CD4-positive, CD25-positive, alpha-beta regulatory T cell (primary cell): ENCODE data around the gene RNF130. TPM values are rescaled to one million over a fixed set of nuclear protein-coding genes. Genes with fewer than 3 reads are reported as not detected.
"Not testable (repeated sequence)": the region's sequence is repeated elsewhere in the genome, so short reads cannot be mapped to it uniquely, and the experiment has no call there.

Experiments
- ATAC-seq, 2 donors: fragments of 150-1000 bp; cut with Tn5 transposase; one replicate each; pipeline ENCODE4 v1.10.0; 2021; ENCODE audit warnings: low read depth in 2 of 2, moderate number of reproducible peaks in 2 of 2, moderate library complexity in 1 of 2
- DNase-seq, 3 donors: peaks; one replicate each; pipeline versions ENCODE4 v3.0.0 to v3.0.0-alpha.2; 2012 to 2022; ENCODE audit warnings: mixed read lengths in 1 of 3
- H3K27ac ChIP-seq: one replicate; pipeline ENCODE4 v1.7.0; 2013; ENCODE audit warnings: mild to moderate bottlenecking, low read length; ENCODE audit not compliant: insufficient read depth, poor library complexity, severe bottlenecking
- H3K27me3 ChIP-seq: one replicate; pipeline ENCODE4 v1.7.0; 2013; ENCODE audit warnings: low read length; ENCODE audit not compliant: control insufficient read depth, insufficient read depth
- H3K36me3 ChIP-seq: one replicate; pipeline ENCODE4 v1.7.0; 2013; ENCODE audit warnings: mild to moderate bottlenecking, low read length, moderate library complexity; ENCODE audit not compliant: control insufficient read depth, insufficient read depth
- H3K4me1 ChIP-seq: 2 replicates; pipeline ENCODE4 v1.7.0; 2013; ENCODE audit warnings: mild to moderate bottlenecking, low read length; ENCODE audit not compliant: insufficient read depth, control insufficient read depth, poor library complexity, severe bottlenecking
- H3K4me3 ChIP-seq: one replicate; pipeline ENCODE4 v1.7.0; 2013; ENCODE audit warnings: low read depth, mild to moderate bottlenecking, low read length, moderate library complexity
- H3K9me3 ChIP-seq, 2 experiments: 1 replicate in 1 of 2; 2 replicates in 1 of 2; pipeline ENCODE4 v1.7.0; 2013; ENCODE audit warnings: low read length in 2 of 2, mild to moderate bottlenecking in 1 of 2, moderate library complexity in 1 of 2; ENCODE audit not compliant: control insufficient read depth in 2 of 2
- H3K27ac Mint-ChIP-seq, 3 donors: one replicate each; pipeline ENCODE4 v1.8.0; 2020 to 2022; ENCODE audit warnings: mild to moderate bottlenecking in 3 of 3, mixed read lengths in 3 of 3, moderate library complexity in 2 of 3
- H3K27me3 Mint-ChIP-seq: one replicate; pipeline ENCODE4 v1.8.0; 2022; ENCODE audit warnings: mild to moderate bottlenecking, mixed read lengths
- H3K36me3 Mint-ChIP-seq: one replicate; pipeline ENCODE4 v1.8.0; 2020; ENCODE audit warnings: mixed read lengths
- H3K4me1 Mint-ChIP-seq, 4 donors: one replicate each; pipeline ENCODE4 v1.8.0; 2020 to 2022; ENCODE audit warnings: mixed read lengths in 4 of 4, mild to moderate bottlenecking in 1 of 4
- H3K4me3 Mint-ChIP-seq, 4 donors: one replicate each; pipeline ENCODE4 v1.8.0; 2020 to 2022; ENCODE audit warnings: mild to moderate bottlenecking in 4 of 4, mixed read lengths in 4 of 4, moderate library complexity in 3 of 4
- H3K9me3 Mint-ChIP-seq, 7 donors: one replicate each; pipeline ENCODE4 v1.8.0; 2020 to 2022; ENCODE audit warnings: mixed read lengths in 7 of 7, mild to moderate bottlenecking in 3 of 7, moderate library complexity in 2 of 7
- polyA plus RNA-seq, 4 donors: library from polyadenylated mRNA; unstranded; fragments of 300-500 nt; fragmentation: Illumina TruSeq; gene quantifications; one replicate each; pipeline ENCODE4 v1.2.3, GENCODE V29; 2021
- total RNA-seq: library from RNA; stranded (reverse); gene quantifications from one replicate; pipeline ENCODE4 v1.2.3, GENCODE V29; 2022

RNF130 gene
- total and polyA plus RNA-seq, 5 donors from 2014 or later: 3.5 to 10.9 (median 5.6) TPM

GRCh38 chr5:180027459-180028089, 44.0 kb downstream of the RNF130 start:
- Mint-ChIP-seq H3K27ac (no peak overlapping the region), H3K36me3 (peaks cover 13% of the 10 kb centered on the region), H3K9me3 (peaks cover 0 to 1% (median 0%) of the 10 kb centered on the region in 7 donors), H3K4me3 (no peak overlapping the region), H3K4me1 (peaks cover 0 to 2% (median 0%) of the 10 kb centered on the region in 4 donors), H3K27me3 (peaks cover 13% of the 10 kb centered on the region)
- no peaks in the 10 kb centered on the region for H3K36me3 ChIP-seq
- H3K4me3 ChIP-seq: no peak overlapping the region
- H3K27ac ChIP-seq: no peak overlapping the region
- no peaks in the 10 kb centered on the region for H3K9me3 ChIP-seq
- peaks cover 2% of the 10 kb centered on the region for H3K27me3 ChIP-seq
- ATAC-seq: no peak
- DNase-seq: no peak
- no peaks in the 10 kb centered on the region for H3K4me1 ChIP-seq

GRCh38 chr5:180026734-180027458, 44.7 kb downstream of the RNF130 start:
- Mint-ChIP-seq H3K27ac (no peak overlapping the region), H3K27me3 (peaks cover 13% of the 10 kb centered on the region), H3K36me3 (peaks cover 9% of the 10 kb centered on the region), H3K4me1 (peaks cover 0 to 2% (median 0%) of the 10 kb centered on the region in 4 donors), H3K4me3 (no peak overlapping the region), H3K9me3 (no peaks in the 10 kb centered on the region)
- Histone ChIP-seq H3K9me3 (no peaks in the 10 kb centered on the region), H3K36me3 (no peaks in the 10 kb centered on the region), H3K27ac (no peak overlapping the region), H3K4me1 (no peaks in the 10 kb centered on the region), H3K4me3 (no peak overlapping the region), H3K27me3 (peaks cover 2% of the 10 kb centered on the region)
- ATAC-seq (no peak), DNase-seq (no peak)

GRCh38 chr5:180026320-180026719, 45.2 kb downstream of the RNF130 start:
- H3K4me1 ChIP-seq: no peaks in the 10 kb centered on the region
- Mint-ChIP-seq H3K27me3 (peaks cover 13% of the 10 kb centered on the region), H3K36me3 (peaks cover 3% of the 10 kb centered on the region), H3K27ac (no peak overlapping the region), H3K9me3 (no peaks in the 10 kb centered on the region), H3K4me1 (peaks cover 0 to 2% (median 0%) of the 10 kb centered on the region in 4 donors), H3K4me3 (no peak overlapping the region)
- H3K9me3 ChIP-seq: no peaks in the 10 kb centered on the region
- DNase-seq: no peak
- ATAC-seq: no peak
- peaks cover 2% of the 10 kb centered on the region for H3K27me3 ChIP-seq
- H3K4me3 ChIP-seq: no peak overlapping the region
- no peak overlapping the region for H3K27ac ChIP-seq
- H3K36me3 ChIP-seq: no peaks in the 10 kb centered on the region

- Histone ChIP-seq H3K4me1 (no peaks in the 10 kb centered on the region), H3K9me3 (no peaks in the 10 kb centered on the region), H3K4me3 (no peak overlapping the region), H3K27me3 (peaks cover 2% of the 10 kb centered on the region), H3K36me3 (no peaks in the 10 kb centered on the region), H3K27ac (no peak overlapping the region)
- Mint-ChIP-seq H3K36me3 (peaks cover 14% of the 10 kb centered on the region), H3K27ac (no peak overlapping the region), H3K4me3 (no peak overlapping the region), H3K9me3 (peaks cover 0 to 1% (median 0%) of the 10 kb centered on the region in 7 donors), H3K4me1 (peaks cover 0 to 3% (median 0%) of the 10 kb centered on the region in 4 donors), H3K27me3 (peaks cover 17% of the 10 kb centered on the region)
- ATAC-seq: no peak
- no peak for DNase-seq
Observed at GRCh38 chr5:180021900-180022299, 49.7 kb downstream of the RNF130 start.

GRCh38 chr5:180020176-180020575, 51.4 kb downstream of the RNF130 start:
- peaks cover 0 to 3% (median 0%) of the 10 kb centered on the region in 4 donors for H3K4me1 Mint-ChIP-seq
- no peak overlapping the region for H3K27ac Mint-ChIP-seq
- no peaks in the 10 kb centered on the region for H3K9me3 ChIP-seq
- H3K27me3 ChIP-seq: peaks cover 2% of the 10 kb centered on the region
- peaks cover 0 to 1% (median 0%) of the 10 kb centered on the region in 7 donors for H3K9me3 Mint-ChIP-seq
- ATAC-seq (no peak), DNase-seq (no peak)
- H3K36me3 Mint-ChIP-seq: peaks cover 14% of the 10 kb centered on the region
- peaks cover 20% of the 10 kb centered on the region for H3K27me3 Mint-ChIP-seq
- H3K27ac ChIP-seq: no peak overlapping the region
- H3K36me3 ChIP-seq: no peaks in the 10 kb centered on the region
- H3K4me1 ChIP-seq: no peaks in the 10 kb centered on the region
- H3K4me3 Mint-ChIP-seq: no peak overlapping the region
- no peak overlapping the region for H3K4me3 ChIP-seq

GRCh38 chr5:180018347-180019060, 53.1 kb downstream of the RNF130 start:
- no peaks in the 10 kb centered on the region for H3K36me3 ChIP-seq
- Mint-ChIP-seq H3K27me3 (peaks cover 25% of the 10 kb centered on the region), H3K27ac (no peak overlapping the region), H3K9me3 (peaks cover 0 to 1% (median 0%) of the 10 kb centered on the region in 7 donors), H3K4me3 (peak overlapping the region in 1 of 4 donors; percentile 38), H3K4me1 (peaks cover 0 to 1% (median 0%) of the 10 kb centered on the region in 4 donors), H3K36me3 (peaks cover 11% of the 10 kb centered on the region)
- H3K27me3 ChIP-seq: no peaks in the 10 kb centered on the region
- H3K27ac ChIP-seq: no peak overlapping the region
- no peak for ATAC-seq
- H3K4me1 ChIP-seq: no peaks in the 10 kb centered on the region
- no peak for DNase-seq
- H3K4me3 ChIP-seq: no peak overlapping the region
- H3K9me3 ChIP-seq: no peaks in the 10 kb centered on the region

- not testable (repeated sequence) for H3K36me3 ChIP-seq, H3K4me1 ChIP-seq, H3K27ac Mint-ChIP-seq, H3K4me1 Mint-ChIP-seq, H3K27me3 ChIP-seq, H3K4me3 ChIP-seq, H3K4me3 Mint-ChIP-seq, H3K9me3 ChIP-seq, H3K9me3 Mint-ChIP-seq, DNase-seq, ATAC-seq, H3K27ac ChIP-seq
- peaks cover 16% of the 10 kb centered on the region for H3K36me3 Mint-ChIP-seq
- peaks cover 18% of the 10 kb centered on the region for H3K27me3 Mint-ChIP-seq
Observed at GRCh38 chr5:180015523-180015922, 56.0 kb downstream of the RNF130 start.
